ENCODE measurements around the gene EXOSC7. TPM values are rescaled to one million over a fixed set of nuclear protein-coding genes. Genes with fewer than 3 reads are reported as not detected.

EXOSC7 gene
- total RNA-seq, 2 donors from 2014 or later, result 38.9 to 52.5 TPM

DNA sequence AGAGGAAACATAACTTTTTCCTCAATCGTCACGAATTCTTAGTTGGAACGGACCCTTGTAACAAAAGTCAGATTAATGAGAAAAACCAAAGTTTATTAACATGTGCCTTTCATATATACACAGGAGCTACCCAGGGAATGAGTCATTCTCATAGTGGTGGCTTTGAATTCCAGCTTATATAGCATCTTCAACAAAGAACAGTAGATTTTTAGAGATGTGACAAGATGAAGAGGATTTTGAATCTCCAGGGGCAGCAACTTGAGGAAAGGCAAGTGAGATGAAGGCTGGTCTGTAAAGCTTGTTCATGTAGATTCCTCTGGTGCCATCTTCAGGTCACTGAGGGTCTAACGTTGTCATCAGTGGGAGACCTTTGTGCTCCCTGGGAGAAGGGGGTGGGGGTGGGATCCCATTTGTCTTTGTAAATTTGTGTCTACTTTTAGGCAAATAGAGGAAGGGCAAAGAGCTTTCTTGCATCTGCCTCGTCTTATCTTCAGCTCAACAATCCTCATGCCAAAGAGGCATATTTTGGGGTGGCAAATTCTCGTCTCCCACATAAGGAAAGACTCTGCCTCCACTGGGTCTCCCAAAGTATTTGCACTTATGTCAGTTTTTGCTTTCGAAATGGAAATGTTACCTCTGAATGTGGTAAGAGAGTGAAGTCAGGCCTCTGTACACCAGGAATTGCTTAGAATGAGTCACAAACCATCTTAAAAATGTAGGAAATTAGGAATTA, 79.5 kb downstream of the EXOSC7 start:
- TF ChIP-seq, protein P1, sequence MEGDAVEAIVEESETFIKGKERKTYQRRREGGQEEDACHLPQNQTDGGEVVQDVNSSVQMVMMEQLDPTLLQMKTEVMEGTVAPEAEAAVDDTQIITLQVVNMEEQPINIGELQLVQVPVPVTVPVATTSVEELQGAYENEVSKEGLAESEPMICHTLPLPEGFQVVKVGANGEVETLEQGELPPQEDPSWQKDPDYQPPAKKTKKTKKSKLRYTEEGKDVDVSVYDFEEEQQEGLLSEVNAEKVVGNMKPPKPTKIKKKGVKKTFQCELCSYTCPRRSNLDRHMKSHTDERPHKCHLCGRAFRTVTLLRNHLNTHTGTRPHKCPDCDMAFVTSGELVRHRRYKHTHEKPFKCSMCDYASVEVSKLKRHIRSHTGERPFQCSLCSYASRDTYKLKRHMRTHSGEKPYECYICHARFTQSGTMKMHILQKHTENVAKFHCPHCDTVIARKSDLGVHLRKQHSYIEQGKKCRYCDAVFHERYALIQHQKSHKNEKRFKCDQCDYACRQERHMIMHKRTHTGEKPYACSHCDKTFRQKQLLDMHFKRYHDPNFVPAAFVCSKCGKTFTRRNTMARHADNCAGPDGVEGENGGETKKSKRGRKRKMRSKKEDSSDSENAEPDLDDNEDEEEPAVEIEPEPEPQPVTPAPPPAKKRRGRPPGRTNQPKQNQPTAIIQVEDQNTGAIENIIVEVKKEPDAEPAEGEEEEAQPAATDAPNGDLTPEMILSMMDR (IDR thresholded peaks at IDR 0.05), result no peak
- H3K4me3 ChIP-seq, result no peak overlapping the region
- H3K27ac ChIP-seq, result peak overlapping the region in 1 of 2 donors; percentile 22
- H3K9me3 ChIP-seq, result no peaks in the 10 kb centered on the region
- no peak for DNase-seq (ENCODE audit: low spot score)
- no peaks in the 10 kb centered on the region for H3K36me3 ChIP-seq
- H3K4me1 ChIP-seq, result peaks cover 0 to 18% of the 10 kb centered on the region in 2 donors
- H3K27me3 ChIP-seq, result no peaks in the 10 kb centered on the region

DNA sequence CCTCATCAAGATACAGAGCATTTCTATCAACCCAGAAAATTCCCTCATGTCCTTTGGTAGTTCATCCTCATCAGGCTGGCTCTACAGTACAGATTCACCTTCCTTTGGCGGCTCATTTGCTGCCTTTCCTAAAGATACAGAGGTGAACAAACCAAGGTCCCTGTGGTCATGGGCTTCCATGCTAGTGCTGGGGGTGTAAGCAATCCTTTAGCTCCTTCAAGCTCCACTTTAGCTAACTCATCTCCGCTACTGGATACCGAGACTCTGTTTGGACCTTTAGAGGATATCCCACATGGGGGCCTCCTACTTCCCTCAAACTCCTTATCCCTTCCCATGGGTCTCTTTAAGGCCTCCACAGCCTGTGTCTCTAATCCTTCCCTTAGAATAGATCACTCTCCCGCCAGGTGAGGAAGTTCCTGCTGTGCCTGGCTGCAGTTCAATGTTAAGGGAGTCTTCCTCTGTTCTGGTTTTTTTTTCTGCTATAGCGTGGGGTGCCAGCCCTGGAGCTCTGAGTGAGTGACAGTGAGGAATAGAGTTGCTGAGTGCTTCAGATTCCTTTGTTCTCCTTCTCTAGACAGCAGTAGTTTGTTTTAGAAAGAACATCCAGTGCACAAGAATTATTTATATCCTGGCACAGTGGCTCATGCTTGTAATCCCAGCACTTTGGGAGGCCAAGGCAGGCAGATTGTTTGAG, 80.7 kb downstream of the EXOSC7 start:
- Histone ChIP-seq H3K36me3 (no peaks in the 10 kb centered on the region), H3K4me1 (peaks cover 0 to 18% of the 10 kb centered on the region in 2 donors), H3K4me3 (no peak overlapping the region), H3K27me3 (no peaks in the 10 kb centered on the region), H3K9me3 (no peaks in the 10 kb centered on the region), H3K27ac (peak overlapping the region; percentile 32 to 73)
- TF ChIP-seq, protein P1 (IDR thresholded peaks at IDR 0.05), result no peak
- no peak for DNase-seq (ENCODE audit: low spot score)

DNA sequence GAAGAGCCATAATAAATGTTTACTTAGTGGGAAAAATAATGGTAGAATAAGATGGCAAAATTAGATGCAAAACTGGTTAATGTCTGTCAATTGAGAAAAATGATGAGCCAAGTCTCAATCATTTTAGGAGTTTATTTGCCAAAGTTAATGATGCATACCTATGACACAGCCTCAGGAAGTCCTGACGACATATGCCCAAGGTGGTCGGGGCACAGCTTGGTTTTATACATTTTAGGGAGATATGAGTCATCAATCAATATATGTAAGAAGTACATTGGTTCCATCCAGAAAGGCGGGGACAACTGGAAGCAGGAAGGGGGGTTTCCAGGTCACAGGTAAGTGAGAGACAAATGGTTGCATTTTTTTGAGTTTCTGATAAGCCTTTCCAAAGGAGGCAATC, 81.5 kb downstream of the EXOSC7 start:
- Histone ChIP-seq H3K36me3 (no peaks in the 10 kb centered on the region), H3K4me1 (peaks cover 0 to 18% of the 10 kb centered on the region in 2 donors), H3K9me3 (no peaks in the 10 kb centered on the region), H3K4me3 (no peak overlapping the region), H3K27me3 (no peaks in the 10 kb centered on the region), H3K27ac (peak overlapping the region; percentile 32 to 73)
- TF ChIP-seq, protein P1 (IDR thresholded peaks at IDR 0.05), result no peak
- DNase-seq (ENCODE audit: low spot score), result no peak

DNA sequence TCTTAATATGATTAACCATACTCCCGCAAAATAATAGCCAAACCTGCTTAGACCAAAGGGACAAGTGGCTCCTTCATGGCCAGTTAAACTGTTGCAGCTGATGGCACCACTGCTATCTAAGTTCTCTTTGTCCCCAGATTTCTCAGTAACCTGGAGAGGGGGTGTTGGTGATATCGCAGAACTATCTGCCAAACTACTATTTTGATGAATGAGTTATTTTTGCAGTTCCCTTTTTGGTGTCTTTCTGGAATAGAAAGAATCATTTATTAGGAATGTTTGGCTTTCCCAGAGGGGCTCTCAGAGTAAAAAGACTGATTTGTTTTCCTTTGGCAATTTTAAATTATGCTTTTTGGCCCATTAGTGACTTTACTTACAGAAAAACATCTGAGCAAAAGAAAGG, 83.1 kb downstream of the EXOSC7 start:
- H3K27me3 ChIP-seq, result no peaks in the 10 kb centered on the region
- no peaks in the 10 kb centered on the region for H3K36me3 ChIP-seq
- H3K27ac ChIP-seq, result no peak overlapping the region
- DNase-seq (ENCODE audit: low spot score), result no peak
- TF ChIP-seq, protein P1 (IDR thresholded peaks at IDR 0.05), result no peak
- H3K9me3 ChIP-seq, result no peaks in the 10 kb centered on the region
- H3K4me1 ChIP-seq, result peaks cover 0 to 18% of the 10 kb centered on the region in 2 donors
- H3K4me3 ChIP-seq, result no peak overlapping the region

DNA sequence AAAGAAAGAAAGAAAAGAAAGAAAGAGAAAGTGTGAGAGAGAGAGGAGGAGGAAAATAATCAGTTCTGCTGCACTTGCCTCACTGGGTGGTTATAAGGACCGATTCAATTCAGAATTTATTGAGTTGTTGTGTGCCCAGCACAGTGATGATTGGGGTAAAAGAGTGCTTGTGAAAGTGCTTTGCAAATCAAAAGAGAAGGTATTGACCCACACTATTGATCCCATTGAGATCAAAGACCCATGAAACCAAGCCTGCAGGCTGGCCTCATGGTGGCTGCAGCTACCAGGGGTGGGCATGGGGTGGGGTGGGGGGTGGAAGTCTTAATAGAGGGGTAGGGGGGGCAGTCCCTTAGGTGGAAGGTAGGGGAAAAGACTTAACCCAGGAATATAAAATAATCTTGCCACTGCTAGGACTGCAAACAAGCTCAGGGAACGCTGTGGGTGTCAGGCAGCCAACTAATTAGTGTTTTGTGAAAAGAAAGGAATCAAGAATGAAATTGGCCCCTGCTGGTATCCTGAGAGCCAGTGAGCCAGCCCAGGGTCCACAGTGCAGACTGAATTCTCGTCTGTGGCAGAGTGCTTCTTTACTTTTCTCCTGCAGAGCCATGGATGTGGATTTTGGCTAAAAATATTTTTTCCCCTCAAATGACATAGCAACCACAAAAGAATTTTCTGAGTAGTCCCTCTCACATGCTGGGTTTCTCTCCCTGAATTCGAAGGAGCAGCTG, 84.3 kb downstream of the EXOSC7 start:
- peaks cover 0 to 21% of the 10 kb centered on the region in 2 donors for H3K4me1 ChIP-seq
- TF ChIP-seq, protein P1 (IDR thresholded peaks at IDR 0.05), result no peak

More for the DNA sequence above, 84.3 kb downstream of the EXOSC7 start:
- H3K9me3 ChIP-seq, result no peaks in the 10 kb centered on the region
- DNase-seq (ENCODE audit: low spot score), result no peak
- no peaks in the 10 kb centered on the region for H3K27me3 ChIP-seq
- no peak overlapping the region for H3K4me3 ChIP-seq
- H3K27ac ChIP-seq, result no peak overlapping the region
- H3K36me3 ChIP-seq, result no peaks in the 10 kb centered on the region

Other genes with a start within 250 kb of the EXOSC7 start
- 1 to 10 TPM; 2.8 to 3.1 TPM for gene ZNF501, start 246.6 kb upstream of the EXOSC7 start, total RNA-seq
- 10 to 100 TPM; 21.1 to 26.8 TPM for gene KIAA1143, start 214.6 kb upstream of the EXOSC7 start, total RNA-seq
- under 1 TPM; 0.24 to 0.63 TPM for gene KIF15, start 214.4 kb upstream of the EXOSC7 start, total RNA-seq
- 10 to 100 TPM in 1 of 2 donors, 1 to 10 TPM in 1; 9.8 to 11.2 TPM for gene TMEM42, start 114.3 kb upstream of the EXOSC7 start, total RNA-seq
- gene TGM4, start 101.6 kb upstream of the EXOSC7 start, total RNA-seq, result not detected
- 10 to 100 TPM; 40.6 to 60.5 TPM for gene ZDHHC3, start 70 bp upstream of the EXOSC7 start, total RNA-seq
- 100 to 1,000 TPM; 138 to 180 TPM for gene CLEC3B, start 50.1 kb downstream of the EXOSC7 start, total RNA-seq
- gene CDCP1, start 170.1 kb downstream of the EXOSC7 start, total RNA-seq, result 1 to 10 TPM in 1 of 2 donors, under 1 TPM in 1; 0.48 to 2.8 TPM